Mesendoderm (in vitro differentiated cells): ENCODE results near the gene EYA2.
A peak's percentile ranks its signal among the peaks of the same experiment; 100 is the strongest.

Experiments used
- DNase-seq: peaks from one replicate; pipeline ENCODE4 v3.0.0; 2013
- H2AK5ac ChIP-seq: 2 replicates; pipeline ENCODE4 v1.6.1; 2013; ENCODE audit warnings: low read length, inconsistent platforms
- H2BK120ac ChIP-seq: 2 replicates; pipeline ENCODE4 v1.6.1; 2013; ENCODE audit warnings: low read depth, mild to moderate bottlenecking, low read length, moderate library complexity, mixed read lengths
- H2BK15ac ChIP-seq: replicated peaks from 2 replicates; pipeline ENCODE4 v1.6.1; 2013; ENCODE audit warnings: low read depth, mild to moderate bottlenecking, moderate library complexity
- H2BK5ac ChIP-seq: 2 replicates; pipeline ENCODE4 v1.6.1; 2013; ENCODE audit warnings: low read length, inconsistent platforms
- H3K18ac ChIP-seq: 2 replicates; pipeline ENCODE4 v1.6.1; 2013; ENCODE audit warnings: mild to moderate bottlenecking, low read length, mixed read lengths
- H3K23ac ChIP-seq: one replicate; pipeline ENCODE4 v1.6.1; 2013; ENCODE audit warnings: low read length
- H3K27ac ChIP-seq: 2 replicates; pipeline ENCODE4 v1.5.1; 2013; ENCODE audit warnings: low read depth, mild to moderate bottlenecking, inconsistent platforms, low read length, moderate library complexity
- H3K27me3 ChIP-seq: 2 replicates; pipeline ENCODE4 v1.6.1; 2013; ENCODE audit warnings: low read length, control low read depth, mild to moderate bottlenecking, inconsistent platforms; ENCODE audit not compliant: insufficient read depth, poor library complexity
- H3K36me3 ChIP-seq: 2 replicates; pipeline ENCODE4 v1.6.1; 2013; ENCODE audit warnings: low read length, inconsistent platforms; ENCODE audit not compliant: control insufficient read depth, insufficient read depth
- H3K4ac ChIP-seq: one replicate; pipeline ENCODE4 v1.6.1; 2013; ENCODE audit warnings: low read depth, mild to moderate bottlenecking, low read length, moderate library complexity
- H3K4me1 ChIP-seq: 2 replicates; pipeline ENCODE4 v1.6.1; 2013; ENCODE audit warnings: low read depth, low read length, inconsistent platforms; ENCODE audit not compliant: control insufficient read depth
- H3K4me2 ChIP-seq: 2 replicates; pipeline ENCODE4 v1.6.1; 2013; ENCODE audit warnings: low read length
- H3K4me3 ChIP-seq: 2 replicates; pipeline ENCODE4 v1.5.1; 2013; ENCODE audit warnings: mild to moderate bottlenecking, low read length
- H3K56ac ChIP-seq: one replicate; pipeline ENCODE4 v1.6.1; 2013; ENCODE audit warnings: low read length
- H3K79me1 ChIP-seq: 2 replicates; pipeline ENCODE4 v1.6.1; 2013; ENCODE audit warnings: low read length, inconsistent platforms
- H3K79me2 ChIP-seq: 2 replicates; pipeline ENCODE4 v1.6.1; 2013; ENCODE audit warnings: mild to moderate bottlenecking, low read length; ENCODE audit not compliant: control insufficient read depth, insufficient read depth
- H3K9ac ChIP-seq: 2 replicates; pipeline ENCODE4 v1.6.1; 2013; ENCODE audit warnings: low read length, inconsistent platforms
- H4K5ac ChIP-seq: one replicate; pipeline ENCODE4 v1.6.1; 2013; ENCODE audit warnings: low read length
- H4K8ac ChIP-seq: one replicate; pipeline ENCODE4 v1.6.1; 2013; ENCODE audit warnings: low read depth, mild to moderate bottlenecking, control low read depth, low read length, moderate library complexity
- WGBS: extraction: QIAGEN DNeasy Blood & Tissue Kit; methylation state at CpG from one replicate; pipeline ENCODE4 v1.1.7; 2013; ENCODE audit warnings: low lambda C conversion rate, missing lambda C conversion rate; ENCODE audit not compliant: insufficient coverage; ENCODE audit errors: extremely low coverage; 5-methylcytosine and 5-hydroxymethylcytosine counted together

EYA2 gene

GRCh38 chr20:47099825-47100441 is 205.3 kb downstream of the EYA2 start:
- no peak overlapping the region for H4K5ac ChIP-seq
- no peak overlapping the region for H2BK15ac ChIP-seq
- no CpG with 5 or more reads among the region's 6 CpGs for WGBS
- no peaks in the 10 kb centered on the region for H3K79me2 ChIP-seq
- no peaks in the 10 kb centered on the region for H3K79me1 ChIP-seq
- no peak overlapping the region for H3K4me3 ChIP-seq
- no peaks in the 10 kb centered on the region for H3K4me1 ChIP-seq
- H3K18ac ChIP-seq: no peak overlapping the region
- no peak for DNase-seq
- H3K9ac ChIP-seq: no peak overlapping the region
- H2BK5ac ChIP-seq: no peak overlapping the region
- H3K36me3 ChIP-seq: no peaks in the 10 kb centered on the region
- no peaks in the 10 kb centered on the region for H3K27me3 ChIP-seq
- H2BK120ac ChIP-seq: no peak overlapping the region
- H4K8ac ChIP-seq: no peak overlapping the region
- no peak overlapping the region for H3K23ac ChIP-seq
- no peak overlapping the region for H3K4ac ChIP-seq
- no peak overlapping the region for H3K56ac ChIP-seq
- no peak overlapping the region for H2AK5ac ChIP-seq
- H3K27ac ChIP-seq: no peak overlapping the region
- no peak overlapping the region for H3K4me2 ChIP-seq

DNA sequence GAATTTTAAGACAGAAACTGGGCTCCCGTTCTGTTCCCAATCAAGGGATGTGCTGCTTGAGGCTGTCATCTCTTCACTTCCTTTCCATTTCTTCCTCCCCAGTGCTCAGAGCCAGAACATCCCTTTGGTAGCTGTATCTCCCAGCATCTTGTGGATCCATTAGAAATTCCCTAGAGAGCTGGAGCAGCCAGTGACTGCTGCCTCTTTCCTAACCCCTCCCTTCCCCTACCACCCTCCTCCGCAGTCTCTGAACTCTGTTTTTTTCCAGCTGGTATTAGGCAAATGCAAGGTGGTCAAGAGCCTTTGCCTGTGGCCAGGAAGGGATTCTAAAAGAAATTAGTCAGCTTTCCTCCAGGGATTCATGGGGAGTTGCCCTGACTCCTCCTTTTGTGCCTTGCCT is 208.0 kb downstream of the EYA2 start:
- Histone ChIP-seq H4K5ac (no peak overlapping the region), H2BK15ac (no peak overlapping the region), H2BK120ac (no peak overlapping the region), H3K4ac (no peak overlapping the region), H3K4me2 (no peak overlapping the region), H3K27me3 (no peaks in the 10 kb centered on the region), H3K27ac (no peak overlapping the region), H2BK5ac (no peak overlapping the region), H3K56ac (no peak overlapping the region), H3K23ac (no peak overlapping the region), H3K18ac (no peak overlapping the region), H4K8ac (no peak overlapping the region), H3K36me3 (no peaks in the 10 kb centered on the region), H3K4me1 (no peaks in the 10 kb centered on the region), H2AK5ac (no peak overlapping the region), H3K4me3 (no peak overlapping the region), H3K79me1 (no peaks in the 10 kb centered on the region), H3K9ac (no peak overlapping the region), H3K79me2 (no peaks in the 10 kb centered on the region)
- no peak for DNase-seq
- WGBS: no CpG with 5 or more reads among the region's 2 CpGs

GRCh38 chr20:47106786-47107185 is 212.1 kb downstream of the EYA2 start:
- Histone ChIP-seq H3K56ac (no peak overlapping the region), H3K79me2 (no peaks in the 10 kb centered on the region), H4K8ac (no peak overlapping the region), H3K4me2 (no peak overlapping the region), H3K4ac (no peak overlapping the region), H3K36me3 (no peaks in the 10 kb centered on the region), H3K27me3 (no peaks in the 10 kb centered on the region), H2AK5ac (no peak overlapping the region), H2BK15ac (no peak overlapping the region), H3K18ac (no peak overlapping the region), H3K23ac (no peak overlapping the region), H3K4me3 (no peak overlapping the region), H3K9ac (no peak overlapping the region), H2BK120ac (no peak overlapping the region), H4K5ac (no peak overlapping the region), H3K27ac (no peak overlapping the region), H3K79me1 (no peaks in the 10 kb centered on the region), H2BK5ac (no peak overlapping the region), H3K4me1 (no peaks in the 10 kb centered on the region)
- peak; percentile 50 for DNase-seq
- WGBS: no CpG with 5 or more reads among the region's 7 CpGs

GRCh38 chr20:47108994-47109393 is 214.4 kb downstream of the EYA2 start:
- whole genome bisulfite sequencing: no CpG with 5 or more reads among the region's 3 CpGs
- Histone ChIP-seq H2BK5ac (no peak overlapping the region), H2BK120ac (no peak overlapping the region), H3K36me3 (no peaks in the 10 kb centered on the region), H2AK5ac (no peak overlapping the region), H3K4ac (no peak overlapping the region), H3K27me3 (no peaks in the 10 kb centered on the region), H3K9ac (no peak overlapping the region), H2BK15ac (no peak overlapping the region), H3K4me2 (no peak overlapping the region), H3K79me1 (no peaks in the 10 kb centered on the region), H3K4me3 (no peak overlapping the region), H3K79me2 (no peaks in the 10 kb centered on the region), H3K4me1 (no peaks in the 10 kb centered on the region), H3K27ac (no peak overlapping the region), H3K18ac (no peak overlapping the region), H3K23ac (no peak overlapping the region), H3K56ac (no peak overlapping the region), H4K8ac (no peak overlapping the region), H4K5ac (no peak overlapping the region)
- DNase-seq: no peak

- Histone ChIP-seq H3K9ac (no peak overlapping the region), H3K4me2 (no peak overlapping the region), H2AK5ac (no peak overlapping the region), H4K8ac (no peak overlapping the region), H2BK5ac (no peak overlapping the region), H2BK120ac (no peak overlapping the region), H3K27ac (no peak overlapping the region), H3K23ac (no peak overlapping the region), H3K36me3 (no peaks in the 10 kb centered on the region), H3K27me3 (no peaks in the 10 kb centered on the region), H3K79me2 (no peaks in the 10 kb centered on the region), H3K4me3 (no peak overlapping the region), H2BK15ac (no peak overlapping the region), H3K18ac (no peak overlapping the region), H4K5ac (no peak overlapping the region), H3K4me1 (no peaks in the 10 kb centered on the region), H3K56ac (no peak overlapping the region), H3K4ac (no peak overlapping the region), H3K79me1 (no peaks in the 10 kb centered on the region)
- WGBS: no CpG with 5 or more reads among the region's 1 CpG
- no peak for DNase-seq
Measured at GRCh38 chr20:47110819-47111218, 216.2 kb downstream of the EYA2 start.

DNA sequence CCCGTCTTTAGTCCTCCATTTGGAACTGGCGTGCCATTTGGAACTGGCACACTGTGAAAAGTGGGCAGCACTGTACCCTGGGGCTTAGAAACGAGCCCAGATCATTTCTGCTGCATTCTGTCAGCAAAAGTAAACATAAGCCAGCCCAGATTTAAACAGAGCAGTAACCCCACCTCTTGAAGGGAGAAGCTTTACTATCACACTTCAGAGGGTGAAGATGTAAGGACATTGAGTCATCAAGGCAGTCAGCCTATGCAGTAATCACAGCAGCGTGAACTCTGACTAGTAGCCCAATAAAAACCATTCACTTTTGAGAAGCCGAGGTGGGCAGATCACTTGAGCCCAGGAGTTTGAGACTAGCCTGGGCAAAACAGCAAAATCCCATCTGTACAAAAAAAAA is 216.9 kb downstream of the EYA2 start:
- Histone ChIP-seq H3K4me2 (no peak overlapping the region), H3K18ac (no peak overlapping the region), H2BK120ac (no peak overlapping the region), H3K4ac (no peak overlapping the region), H3K4me3 (no peak overlapping the region), H3K9ac (no peak overlapping the region), H3K79me1 (no peaks in the 10 kb centered on the region), H4K5ac (no peak overlapping the region), H3K36me3 (no peaks in the 10 kb centered on the region), H2BK15ac (no peak overlapping the region), H2AK5ac (no peak overlapping the region), H2BK5ac (no peak overlapping the region), H4K8ac (no peak overlapping the region), H3K56ac (no peak overlapping the region), H3K27me3 (no peaks in the 10 kb centered on the region), H3K4me1 (no peaks in the 10 kb centered on the region), H3K27ac (no peak overlapping the region), H3K79me2 (no peaks in the 10 kb centered on the region), H3K23ac (no peak overlapping the region)
- no peak for DNase-seq
- WGBS: no CpG with 5 or more reads among the region's 5 CpGs
